Pancreas (tissue), 10 donors: ENCODE measurements around the gene CCM2L. TPM values are rescaled to one million over a fixed set of nuclear protein-coding genes. Genes with fewer than 3 reads are reported as not detected.

Source experiments
- ATAC-seq, 4 donors: fragments of 200-7000 bp; cut with Tn5 transposase; one replicate each; pipeline versions ENCODE4 v1.8.0 to v1.9.1; 2020; ENCODE audit warnings: mild to moderate bottlenecking in 4 of 4, moderate library complexity in 4 of 4
- DNase-seq, 6 donors: peaks; one replicate each; pipeline ENCODE4 v3.0.0-alpha.2; 2020
- FAIRE-seq: peaks from 2 replicates; lab custom pipeline; 2012; peaks lifted over from hg19 to GRCh38; lab: Jason Lieb, UNC
- H3K27ac ChIP-seq, 4 donors: fragments of 200-600 bp; sonication (generic); 1 replicate in 3 of 4; 2 replicates in 1 of 4; pipeline versions ENCODE4 v1.5.0 to v1.8.0; 2020
- H3K27me3 ChIP-seq, 4 donors: fragments of 200-600 bp; one replicate each; pipeline ENCODE4 v1.8.0; 2021
- H3K36me3 ChIP-seq, 3 donors: fragments of 200-600 bp; sonication (generic) in 1 of 3; one replicate each; pipeline versions ENCODE4 v1.5.0 to v1.8.0; 2020 to 2021
- H3K4me1 ChIP-seq, 3 donors: fragments of 200-600 bp; one replicate each; pipeline ENCODE4 v1.8.0; 2021
- H3K4me3 ChIP-seq, 4 donors: fragments of 200-600 bp; sonication (generic) in 2 of 4; one replicate each; pipeline versions ENCODE4 v1.5.0 to v1.8.0; 2020 to 2021
- H3K9me3 ChIP-seq, 4 donors: fragments of 200-600 bp; one replicate each; pipeline ENCODE4 v1.8.0; 2021
- CTCF ChIP-seq, 4 donors: fragments of 200-600 bp; sonication (generic) in 3 of 4; IDR thresholded peaks; one replicate each; pipeline versions ENCODE4 v1.5.0 to v1.8.0; 2021; ENCODE audit warnings: antibody characterized with exemption in 4 of 4
- WGBS, 2 donors: extraction: QIAGEN DNeasy Blood & Tissue Kit; methylation state at CpG; one replicate each; pipeline ENCODE4 v1.1.7; 2013; 5-methylcytosine and 5-hydroxymethylcytosine counted together
- intact Hi-C, 3 donors: fragments of 100-400 bp; cut with DNase I; formaldehyde crosslinking; loops; one replicate each; pipeline versions ENCODE4 v1.11.1 to v1.14.2; 2022
- polyA plus RNA-seq, 2 donors: library from polyadenylated mRNA; stranded (reverse); fragments of 200-250 nt; gene quantifications; one replicate each; pipeline ENCODE4 v1.2.3, GENCODE V29; 2013
- total RNA-seq, 6 donors: library from RNA; stranded (reverse); fragmentation: NEBNext Ultra II Directional in 4 of 6; extraction: Animal tissue kit (Norgen Biotek cat#: 25700) in 4 of 6; gene quantifications; one replicate each; pipeline versions ENCODE4 v1.2.1 to v1.2.4, GENCODE V29; 2021 to 2023
- donor health status: healthy with polysubstance abuse.
- donor health status: DM: no; HTN: no; CAD: no; lungs with moderate emphysema.
- donor health status: DM: no; HTN: no; CAD: no.
- donor health status: control.
- donor health status: control.
- donor health status: Bipolar disorder and iron deficiency.
- donor health status: DM: yes; HTN: yes; CAD: no.
- donor health status: DM: no; HTN: no; CAD: no.
- donor health status: DM: no; HTN: no; CAD: no.
- donor health status: DM: yes; HTN: yes; CAD: no.

CCM2L gene
- total and polyA plus RNA-seq, 8 donors: 0.31 to 6.7 (median 0.98) TPM

DNA sequence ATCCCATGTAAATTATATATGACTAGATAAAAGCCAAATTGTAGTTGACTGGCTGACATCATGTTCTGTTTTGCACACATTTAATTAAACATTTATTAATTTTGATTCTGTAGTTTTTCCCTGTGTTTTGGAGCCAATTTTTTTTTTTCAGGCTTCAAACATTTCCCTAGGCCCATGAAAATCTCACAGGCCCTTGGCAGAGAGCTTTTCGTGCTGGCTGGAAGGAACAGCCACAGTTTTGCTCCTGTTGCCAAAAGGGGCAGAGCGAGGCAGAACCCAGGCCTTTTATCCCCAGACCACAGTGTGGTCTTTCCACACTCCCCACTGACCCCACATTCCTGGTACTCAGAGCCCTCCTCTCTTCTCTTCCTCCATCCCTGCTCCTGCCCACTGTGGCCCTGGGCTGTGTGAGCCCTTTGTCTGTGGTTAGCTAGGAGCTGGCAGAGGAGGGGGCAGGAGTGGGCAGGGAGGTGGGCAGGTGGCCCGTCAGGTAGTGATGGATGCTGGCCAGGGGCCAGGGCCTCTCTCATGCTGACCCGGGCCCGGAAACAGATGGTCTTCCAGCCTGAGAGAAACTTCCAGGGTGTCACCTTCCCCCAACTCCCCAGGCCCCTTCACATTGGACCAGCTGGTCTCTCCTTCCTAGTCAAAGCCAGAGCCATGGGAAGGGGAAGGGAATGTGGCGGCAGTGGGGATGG, 19.4 kb upstream of the CCM2L start:
- FAIRE-seq (no peak), ATAC-seq (no peak), DNase-seq (no peak)
- H3K27me3 ChIP-seq: no peaks in the 10 kb centered on the region
- no peak for TF ChIP-seq CTCF (IDR thresholded peaks at IDR 0.05)
- no peaks in the 10 kb centered on the region for H3K9me3 ChIP-seq
- H3K4me1 ChIP-seq: no peaks in the 10 kb centered on the region
- 44% methylated on average over 5 to 6 of the region's 6 CpGs for WGBS, 2 donors
- no peak overlapping the region for H3K27ac ChIP-seq
- intact Hi-C loops: no loop called here
- H3K36me3 ChIP-seq: no peaks in the 10 kb centered on the region
- H3K4me3 ChIP-seq: no peak overlapping the region

DNA sequence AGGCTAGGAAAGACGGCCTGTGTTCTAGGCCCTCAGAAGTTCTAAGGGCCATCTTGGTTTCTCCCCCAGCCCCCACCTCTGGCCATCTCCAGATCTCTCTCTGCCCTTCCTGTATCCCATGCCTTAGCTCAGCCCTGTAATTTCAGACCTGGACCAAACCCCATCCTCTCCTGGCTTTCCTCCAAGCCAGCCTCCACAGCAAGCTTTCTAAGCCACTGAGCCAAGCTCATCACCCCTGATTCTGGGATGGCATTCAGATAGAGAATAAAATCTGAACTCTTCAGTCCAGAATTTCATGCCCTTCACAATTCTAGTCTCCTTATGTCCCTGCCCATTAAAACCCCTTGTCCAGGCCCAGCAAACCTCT, 18.9 kb upstream of the CCM2L start:
- 40 to 80% methylated on average over 1 of the region's 1 CpG for WGBS, 2 donors

DNA sequence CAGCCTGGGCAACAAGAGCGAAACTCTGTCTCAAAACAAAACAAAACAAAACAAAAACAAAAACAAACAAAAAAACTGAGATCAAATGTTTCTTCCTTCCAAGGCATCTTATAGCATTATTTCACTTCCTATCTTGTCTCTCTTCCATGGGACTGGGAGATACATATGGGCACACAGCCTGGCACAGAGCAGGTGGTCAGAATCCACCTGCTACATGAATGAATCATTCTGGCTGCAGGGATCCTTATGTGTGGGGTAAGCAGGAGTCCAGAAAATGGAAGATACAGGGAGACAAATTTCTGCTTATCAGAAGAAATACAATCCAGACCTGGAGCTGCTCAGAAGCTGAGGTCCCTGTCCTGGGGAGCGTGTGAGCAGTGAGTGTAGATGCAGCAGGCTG, 18.2 kb upstream of the CCM2L start:
- TF ChIP-seq CTCF (IDR thresholded peaks at IDR 0.05): no peak
- Histone ChIP-seq H3K27me3 (no peaks in the 10 kb centered on the region), H3K9me3 (no peaks in the 10 kb centered on the region), H3K4me3 (no peak overlapping the region), H3K4me1 (no peaks in the 10 kb centered on the region), H3K36me3 (no peaks in the 10 kb centered on the region), H3K27ac (no peak overlapping the region)
- DNase-seq (no peak), ATAC-seq (no peak), FAIRE-seq (no peak)
- intact Hi-C loops: no loop called here
- 67 to 72% methylated on average over 2 of the region's 2 CpGs for WGBS, 2 donors

More for the DNA sequence above, 18.9 kb upstream of the CCM2L start:
- DNase-seq (no peak), ATAC-seq (no peak), FAIRE-seq (no peak)
- Histone ChIP-seq H3K4me1 (no peaks in the 10 kb centered on the region), H3K4me3 (no peak overlapping the region), H3K27ac (no peak overlapping the region), H3K36me3 (no peaks in the 10 kb centered on the region), H3K27me3 (no peaks in the 10 kb centered on the region), H3K9me3 (no peaks in the 10 kb centered on the region)
- intact Hi-C loops: no loop called here
- no peak for TF ChIP-seq CTCF (IDR thresholded peaks at IDR 0.05)

GRCh38 chr20:31996996-31997395, 13.2 kb upstream of the CCM2L start:
- DNase-seq: no peak
- Histone ChIP-seq H3K27ac (no peak overlapping the region), H3K27me3 (no peaks in the 10 kb centered on the region), H3K4me3 (no peak overlapping the region), H3K4me1 (no peaks in the 10 kb centered on the region), H3K36me3 (no peaks in the 10 kb centered on the region), H3K9me3 (no peaks in the 10 kb centered on the region)
- ATAC-seq: no peak
- no peak for FAIRE-seq
- 82 to 92% methylated on average over 17 to 18 of the region's 18 CpGs for WGBS, 2 donors
- intact Hi-C loops: no loop called here
- TF ChIP-seq CTCF (IDR thresholded peaks at IDR 0.05): no peak

DNA sequence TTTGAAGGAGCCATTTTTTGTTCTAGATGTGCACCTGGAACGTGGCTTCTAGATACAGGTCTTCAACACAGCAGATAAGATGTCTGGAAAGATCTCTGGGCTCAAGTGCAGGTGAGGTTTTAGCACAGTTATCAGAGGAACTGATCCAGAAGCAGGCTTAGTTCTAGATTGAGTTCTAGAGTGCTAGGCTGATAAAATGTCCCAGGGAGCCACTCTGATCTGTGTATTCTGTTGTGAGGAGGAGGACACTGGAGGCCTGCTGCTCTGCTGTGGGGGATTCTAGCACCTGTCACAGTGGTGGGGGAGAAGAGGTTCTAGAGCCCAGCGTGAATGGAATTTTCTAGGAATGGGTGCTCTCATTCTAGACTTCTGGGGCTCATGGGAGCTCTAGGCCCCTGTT, 12.0 kb upstream of the CCM2L start:
- H3K4me3 ChIP-seq: no peak overlapping the region
- DNase-seq (no peak), ATAC-seq (no peak), FAIRE-seq (no peak)
- no peaks in the 10 kb centered on the region for H3K36me3 ChIP-seq
- no peaks in the 10 kb centered on the region for H3K27me3 ChIP-seq
- no peaks in the 10 kb centered on the region for H3K9me3 ChIP-seq
- no peak overlapping the region for H3K27ac ChIP-seq
- intact Hi-C loops: no loop called here
- 43 to 57% methylated on average over 2 of the region's 2 CpGs for WGBS, 2 donors
- no peaks in the 10 kb centered on the region for H3K4me1 ChIP-seq
- no peak for TF ChIP-seq CTCF (IDR thresholded peaks at IDR 0.05)
